NCI-H524 (cell line): ENCODE data around the gene DNAJB2.
"Not testable (repeated sequence)": the region's sequence is repeated elsewhere in the genome, so short reads cannot be mapped to it uniquely, and the experiment has no call there.

ENCODE experiments used
- DNase-seq, 2 experiments: peaks; one replicate each; lab custom pipeline; 2025; lab: John Stamatoyannopoulos, UW

The DNAJB2 gene

DNA sequence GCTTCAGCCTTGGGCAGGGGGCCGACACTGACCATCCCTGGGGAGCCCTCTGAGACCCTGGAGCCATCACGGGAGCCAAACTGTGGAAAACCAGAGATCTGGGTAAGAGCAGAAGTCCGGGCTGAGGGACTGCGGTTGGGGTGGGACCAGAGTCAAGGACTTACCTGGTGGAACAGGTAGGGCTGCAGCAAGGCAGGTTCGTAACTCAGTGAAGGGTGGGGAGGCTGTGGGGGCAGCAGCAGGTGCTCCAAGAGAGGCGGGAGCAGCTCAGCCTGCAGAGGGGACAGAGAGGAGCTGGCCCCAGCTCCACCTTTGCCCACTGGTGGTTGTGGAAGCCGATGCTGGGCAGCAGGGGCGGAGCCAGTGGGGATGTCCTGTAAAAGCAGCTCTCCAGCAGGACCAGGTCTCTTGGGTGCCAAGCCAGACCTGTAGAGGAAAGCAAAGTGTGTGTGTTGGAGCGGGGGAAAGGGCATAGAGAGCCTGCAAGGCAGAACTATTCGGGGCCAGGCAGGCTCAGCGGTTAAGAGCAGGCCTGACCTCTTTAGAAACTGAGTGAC, 23.3 kb downstream of the DNAJB2 start:
- no peak for DNase-seq

DNA sequence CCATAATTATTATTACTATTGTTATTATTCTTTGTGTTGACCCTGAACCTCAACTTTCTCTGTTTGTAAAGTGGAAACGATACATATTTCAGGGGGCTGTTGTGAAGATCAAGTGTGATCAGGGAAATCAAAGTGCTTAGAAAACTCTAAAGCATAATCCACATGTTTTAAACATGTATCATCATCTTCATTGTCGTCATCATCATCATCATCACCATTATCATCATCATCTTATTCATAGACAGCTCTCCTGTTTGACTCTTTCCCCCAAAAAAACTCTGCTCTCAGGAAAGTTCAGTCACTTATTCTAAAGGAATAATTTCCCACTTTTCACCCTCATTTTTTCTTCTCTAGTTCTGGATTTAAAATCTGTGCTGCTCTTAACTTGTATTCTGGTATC, 25.1 kb downstream of the DNAJB2 start:
- DNase-seq = no peak

DNA sequence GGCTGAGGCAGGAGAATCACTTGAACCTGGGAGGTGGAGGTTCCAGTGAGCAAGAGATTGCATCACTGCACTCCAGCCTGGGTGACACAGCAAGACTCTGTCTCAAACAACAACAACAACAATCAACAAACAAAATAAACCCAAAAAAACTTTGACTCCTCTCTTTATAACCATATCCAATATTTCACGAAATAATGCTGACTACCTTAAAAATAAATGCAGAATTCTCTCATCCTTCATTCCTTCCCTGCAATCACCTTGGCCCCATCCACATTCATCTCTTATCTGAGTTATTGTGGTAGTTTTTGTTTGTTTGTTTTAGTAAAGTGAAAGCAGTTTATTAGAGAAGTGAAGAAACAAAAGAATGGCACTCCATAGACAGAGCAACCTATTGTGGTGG, 26.9 kb downstream of the DNAJB2 start:
- DNase-seq = no peak

DNA sequence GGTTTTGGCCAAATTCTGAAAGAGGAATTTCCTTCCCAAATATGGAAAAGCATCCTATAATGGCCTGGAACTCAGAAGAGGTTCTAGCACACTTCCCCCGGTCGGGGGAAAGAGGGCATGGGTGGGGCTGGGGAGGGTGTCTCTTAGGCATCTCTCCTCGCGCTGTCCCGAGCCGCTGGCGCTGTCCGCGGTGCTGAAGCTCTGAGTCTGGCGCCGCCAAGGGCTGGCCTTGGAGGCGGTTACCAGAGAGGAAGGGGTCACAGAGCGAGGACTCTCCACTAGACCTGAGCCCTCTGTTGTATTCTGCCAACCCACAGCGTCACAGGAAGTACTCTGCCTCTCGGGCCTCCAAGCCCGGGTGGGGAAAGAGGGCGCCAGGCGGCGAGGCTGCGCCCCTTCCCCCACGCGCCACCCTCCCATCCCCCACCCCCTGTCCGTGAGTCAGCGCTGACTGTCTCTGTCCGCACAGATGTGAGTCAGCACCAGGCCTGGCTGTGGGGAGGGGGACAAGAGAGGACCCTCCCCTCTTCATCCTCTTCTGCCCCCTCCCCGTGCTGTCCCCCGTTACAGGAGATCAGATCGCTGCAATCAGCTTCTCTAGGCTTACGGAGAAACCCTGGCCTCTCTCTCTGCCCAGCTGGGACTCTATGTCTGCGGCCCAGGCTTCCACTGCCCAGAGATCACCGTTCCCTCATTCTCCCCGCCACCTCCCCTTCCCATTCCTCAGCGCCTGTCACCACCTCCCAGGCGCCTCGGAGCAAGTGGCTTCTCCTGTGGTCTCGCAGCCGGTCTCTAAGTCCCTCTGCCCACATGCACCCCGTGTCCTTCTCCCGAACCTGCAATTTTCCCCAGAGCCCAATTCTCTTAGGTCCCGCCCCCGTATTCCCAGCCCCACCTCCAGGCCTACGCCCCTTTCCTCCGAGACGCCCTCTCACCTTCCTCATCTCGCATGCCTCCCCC, 29.3 kb downstream of the DNAJB2 start:
- peak; percentile 25 to 51 for DNase-seq

DNA sequence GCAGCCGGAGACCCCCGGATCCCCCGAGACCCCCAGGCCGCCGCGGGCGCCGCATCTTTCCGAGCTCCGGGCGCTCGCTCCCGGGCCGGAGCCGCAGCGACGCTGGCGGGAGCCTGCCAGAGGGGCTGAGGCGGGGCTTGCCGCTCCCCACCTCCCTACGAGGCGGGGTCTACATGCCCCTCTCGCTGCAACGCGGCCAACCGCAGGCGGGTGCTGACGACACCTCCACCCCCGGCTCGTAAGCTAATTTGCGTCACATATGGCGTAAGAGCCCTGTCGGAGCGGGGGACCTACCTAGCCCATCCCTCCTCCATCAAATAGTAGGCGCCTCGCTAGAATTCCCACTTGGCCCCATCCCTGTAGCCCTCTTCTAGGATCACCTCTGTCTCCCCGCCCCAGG, 30.1 kb downstream of the DNAJB2 start, which contains the start of gene PTPRN:
PTPRN (minus strand) TSS at position 124 of the 400 bp plus-strand sequence; CDS start at position 55, 69 bp downstream.
- DNase-seq = peak; percentile 67 to 85

DNA sequence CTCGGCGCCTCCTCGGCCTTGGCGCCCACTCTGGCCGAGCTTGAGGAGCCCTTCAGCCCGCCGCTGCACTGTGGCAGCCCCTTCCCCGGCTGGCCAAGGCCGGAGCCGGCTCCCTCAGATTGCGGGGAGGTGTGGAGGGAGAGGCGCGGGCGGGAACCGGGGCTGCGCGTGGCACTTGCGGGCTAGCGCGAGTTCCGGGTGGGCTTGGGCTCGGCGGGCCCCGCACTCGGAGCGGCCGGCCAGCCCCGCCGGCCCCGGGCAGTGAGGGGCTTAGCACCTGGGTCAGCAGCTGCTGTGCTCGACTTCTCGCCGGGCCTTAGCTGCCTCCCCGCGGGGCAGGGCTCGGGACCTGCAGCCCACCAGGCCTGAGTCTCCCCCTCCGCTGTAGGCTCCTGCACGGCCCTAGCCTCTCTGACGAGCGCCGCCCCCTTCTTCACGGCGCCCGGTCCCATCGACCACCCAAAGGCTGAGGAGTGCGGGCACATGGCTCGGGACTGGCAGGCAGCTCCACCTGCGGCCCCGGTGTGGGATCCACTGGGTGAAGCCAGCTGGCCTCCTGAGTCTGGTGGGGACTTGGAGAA, 33.6 kb downstream of the DNAJB2 start:
- DNase-seq = not testable (repeated sequence)

DNA sequence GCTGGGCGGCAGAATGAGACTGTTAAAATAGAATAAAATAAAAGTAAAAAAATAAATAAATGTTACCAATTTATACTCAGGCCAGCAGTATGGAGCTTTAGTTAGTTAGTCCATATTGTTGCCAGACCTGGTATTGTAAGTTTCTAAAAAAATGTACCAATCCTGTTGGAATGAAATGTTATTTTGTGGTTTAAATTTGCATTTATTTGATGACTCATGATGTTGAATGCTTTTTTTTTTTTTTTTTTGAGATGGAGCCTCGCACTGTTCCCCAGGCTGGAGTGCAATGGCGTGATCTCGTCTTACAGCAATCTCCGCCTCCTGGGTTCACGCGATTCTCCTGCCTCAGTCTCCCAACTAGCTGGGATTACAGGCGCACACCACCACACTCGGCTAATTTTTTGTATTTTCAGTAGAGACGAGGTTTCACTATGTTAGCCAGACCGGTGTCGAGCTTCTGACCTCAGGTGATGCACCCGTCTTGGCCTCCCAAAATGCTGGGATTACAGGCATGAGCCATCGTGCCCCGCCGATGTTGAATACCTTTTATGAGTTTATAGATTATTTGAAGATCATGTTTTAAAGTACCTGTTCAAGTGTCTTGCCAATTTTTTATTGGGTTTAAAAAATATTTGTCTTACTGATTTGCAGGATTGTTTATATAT, 35.8 kb downstream of the DNAJB2 start:
- DNase-seq = no peak

DNA sequence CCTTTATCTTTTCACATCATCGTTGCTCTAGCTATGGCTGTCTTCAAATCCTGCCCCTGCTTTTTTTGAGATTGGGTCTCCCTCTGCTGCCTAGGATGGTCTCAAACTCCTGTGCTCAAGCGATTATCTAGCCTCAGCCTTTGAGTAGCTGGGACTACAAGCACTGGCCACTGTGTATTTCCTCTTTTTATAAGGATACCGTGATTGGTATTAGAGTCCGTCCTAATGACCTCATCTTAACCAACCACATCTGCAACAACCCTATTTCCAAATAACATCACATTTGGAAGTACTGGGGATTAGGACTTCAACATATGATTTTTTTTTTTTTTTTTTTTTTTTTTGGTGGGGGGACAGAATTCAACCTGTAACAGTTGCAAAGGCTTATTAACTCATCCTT, 44.3 kb downstream of the DNAJB2 start:
- no peak for DNase-seq

DNA sequence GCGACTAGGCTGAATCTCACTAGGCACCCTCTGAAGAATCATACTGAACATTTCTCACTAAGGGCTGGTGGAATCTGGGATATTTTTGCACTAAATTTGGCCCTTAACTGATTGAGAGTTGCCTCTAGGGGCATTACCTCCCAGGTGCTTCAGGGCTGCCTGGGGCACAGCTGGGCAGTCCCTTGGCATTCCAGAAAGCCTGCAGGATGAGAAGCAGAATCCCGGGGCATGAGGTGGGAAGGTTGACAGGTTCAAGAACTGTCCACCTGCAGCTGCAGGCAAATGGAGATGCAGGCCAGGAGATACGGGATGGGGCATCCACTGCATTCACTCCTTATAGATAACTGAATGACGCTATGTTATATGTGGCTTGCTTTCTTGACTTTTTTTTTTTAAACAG, 46.0 kb downstream of the DNAJB2 start:
- no peak for DNase-seq

DNA sequence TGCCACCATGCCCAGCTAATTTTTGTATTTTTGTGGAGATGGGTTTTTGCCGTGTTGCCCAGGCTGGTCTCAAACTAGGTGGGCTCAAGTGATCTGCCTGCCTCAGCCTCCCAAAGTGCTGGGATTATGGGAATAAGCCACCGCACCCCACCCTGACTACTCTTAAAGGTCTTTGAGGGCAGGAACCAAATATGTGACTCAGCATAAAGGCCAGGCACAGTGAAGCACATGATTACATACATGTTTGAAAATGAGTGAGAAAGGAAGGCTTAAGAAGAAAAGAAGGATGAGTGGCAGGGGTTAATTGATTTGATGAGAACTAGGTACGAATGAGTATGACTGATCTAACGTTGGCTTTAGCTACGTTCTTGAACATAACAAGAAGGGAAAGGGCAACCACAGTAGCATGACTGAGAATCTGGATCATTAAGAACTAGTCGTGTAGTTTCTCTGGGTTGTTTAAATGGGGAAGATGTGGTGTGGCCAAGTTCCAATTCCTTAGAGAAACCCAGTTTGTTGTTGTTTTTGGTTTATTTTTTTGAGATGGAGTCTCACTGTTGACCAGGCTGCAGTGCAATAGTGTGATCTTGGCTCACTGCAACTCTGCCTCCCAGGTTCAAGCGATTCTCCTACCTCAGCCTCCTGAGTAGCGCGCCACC, 46.6 kb downstream of the DNAJB2 start:
- no peak for DNase-seq

DNA sequence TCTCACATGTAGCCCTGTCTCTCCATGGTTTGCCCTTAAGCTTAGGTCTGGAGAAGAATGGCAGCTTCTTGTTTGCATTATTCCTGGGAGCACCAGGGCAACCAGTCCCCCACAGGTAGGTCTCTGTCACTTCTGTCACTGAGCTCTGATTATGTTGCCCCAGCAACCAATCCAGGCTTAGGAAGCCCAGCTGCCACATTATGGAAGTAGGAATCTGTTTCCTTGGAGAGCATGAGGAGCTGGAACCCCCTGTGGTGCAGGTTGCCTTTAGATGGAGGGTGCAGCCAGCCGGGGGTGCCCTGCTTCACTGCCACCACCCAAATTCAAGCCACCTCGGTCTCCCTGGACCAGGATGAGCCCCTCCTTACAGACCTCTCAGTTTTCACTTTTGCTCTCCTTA, 48.6 kb downstream of the DNAJB2 start:
- DNase-seq = peak; percentile 71 to 85

DNA sequence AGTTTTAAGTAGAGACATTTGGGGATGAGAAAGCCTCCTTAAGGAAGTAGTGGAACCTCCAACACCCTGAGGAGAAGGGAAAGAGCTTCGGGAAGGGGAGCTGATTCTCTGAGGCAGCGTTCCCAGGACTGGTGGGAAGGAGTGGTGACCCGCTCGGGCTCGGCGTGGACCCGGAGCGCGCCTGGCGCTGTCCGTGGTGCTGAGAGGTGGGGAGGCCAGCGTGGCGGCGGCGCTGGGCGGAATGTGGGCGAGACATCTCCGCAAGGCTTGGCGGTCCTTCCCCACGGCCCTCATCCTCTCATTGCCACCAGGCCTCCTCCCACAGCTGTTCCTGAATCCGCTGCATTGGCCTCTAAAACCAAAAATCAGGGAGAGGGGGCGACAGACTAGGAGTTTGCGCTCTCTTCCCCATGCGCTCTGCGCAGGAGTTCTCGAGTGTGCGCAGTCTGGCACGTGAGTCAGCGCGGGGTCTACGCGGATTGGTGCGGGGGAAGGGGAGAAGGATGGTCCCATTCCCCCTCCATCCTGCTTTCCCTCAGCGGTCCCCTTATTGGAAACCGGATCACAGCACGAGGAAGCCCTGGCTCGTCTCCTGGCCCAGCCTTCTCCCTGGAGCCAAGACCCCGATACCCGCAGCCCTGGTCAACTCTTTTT, 52.5 kb downstream of the DNAJB2 start:
- DNase-seq = no peak

DNA sequence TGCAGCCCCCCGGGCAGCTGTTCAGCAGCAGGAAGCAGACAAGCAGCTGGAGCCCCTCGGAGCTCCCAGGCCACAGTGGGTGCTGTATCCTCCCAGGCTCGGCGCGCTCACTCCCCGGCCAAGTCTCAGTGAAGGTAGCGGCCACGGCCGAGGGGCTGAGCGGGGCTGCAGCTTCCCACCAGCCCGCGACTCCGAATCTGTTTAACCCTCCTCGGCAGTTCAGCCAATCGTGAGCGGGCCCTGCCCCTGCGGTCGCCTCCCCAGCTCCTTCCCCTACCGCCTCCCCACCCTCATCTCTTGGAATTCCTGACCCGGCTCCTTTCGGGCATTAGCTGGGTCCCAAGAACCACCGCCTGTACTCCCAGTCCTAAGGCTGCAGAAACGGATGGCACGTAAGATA, 53.4 kb downstream of the DNAJB2 start, which contains the start of gene RESP18:
RESP18 (minus strand) TSS at position 203 of the 400 bp plus-strand sequence.
- no peak for DNase-seq

DNA sequence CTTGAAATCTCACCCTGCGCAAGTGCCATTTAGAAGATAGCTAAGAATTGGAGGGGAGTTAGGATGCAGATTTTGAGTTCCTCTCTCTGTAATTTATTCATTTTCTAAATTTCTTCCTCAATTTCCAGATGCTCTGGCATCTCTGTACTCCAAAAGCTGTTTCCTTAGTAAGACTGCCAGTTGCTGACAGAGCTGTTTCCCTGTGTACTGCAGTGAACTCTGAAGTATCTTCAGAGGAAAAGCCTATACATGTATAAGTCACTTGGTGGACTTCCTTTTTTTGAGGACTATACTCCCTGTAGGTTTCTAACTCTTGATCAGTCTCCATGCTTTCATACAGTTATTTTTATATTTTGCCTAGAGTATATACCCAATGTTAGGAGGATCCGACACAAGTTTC, 54.9 kb downstream of the DNAJB2 start:
- DNase-seq = no peak

DNA sequence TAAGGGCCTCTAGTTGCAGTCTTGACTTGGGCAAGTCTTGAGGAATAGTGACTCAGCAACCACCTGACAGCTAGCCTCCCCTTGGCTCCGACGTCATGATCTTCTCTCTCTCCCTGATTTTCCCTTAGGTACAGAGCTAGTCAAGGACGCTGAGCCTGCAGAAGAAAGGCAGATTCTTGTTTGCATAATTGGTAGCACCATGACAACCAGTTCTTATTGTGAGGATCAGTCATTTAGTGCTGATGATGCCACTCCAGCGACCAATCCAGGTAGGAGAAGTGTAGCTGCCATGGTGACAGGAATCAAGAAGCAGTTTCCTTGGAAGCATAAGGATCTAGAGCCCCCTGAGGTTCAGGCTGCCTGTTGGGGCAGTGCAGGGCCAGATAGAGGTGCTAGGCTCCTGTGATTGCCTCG, 56.2 kb downstream of the DNAJB2 start:
- peak in 1 of 2 experiments; percentile 20 for DNase-seq
